Gastroesophageal sphincter (tissue), 4 donors: ENCODE results near the gene ITGB2. TPM values are rescaled to one million over a fixed set of nuclear protein-coding genes. Genes with fewer than 3 reads are reported as not detected.

Source experiments
- ATAC-seq: fragments of 150-250 bp; one replicate; pipeline ENCODE4 v1.9.1; 2016; ENCODE audit warnings: mild to moderate bottlenecking, moderate library complexity
- H3K27ac ChIP-seq, 4 donors: fragments of 200-600 bp; sonication (generic) in 3 of 4; 1 replicate in 3 of 4; 2 replicates in 1 of 4; pipeline ENCODE4 v1.5.1; 2016 to 2019
- H3K27me3 ChIP-seq: fragments of 200-600 bp; sonication (generic); one replicate; pipeline ENCODE4 v1.5.1; 2019
- H3K36me3 ChIP-seq, 2 donors: fragments of 200-600 bp; sonication (generic); one replicate each; pipeline ENCODE4 v1.5.1; 2019; ENCODE audit warnings: control low read depth in 1 of 2
- H3K4me1 ChIP-seq, 3 donors: fragments of 200-600 bp; sonication (generic); 1 replicate in 2 of 3; 2 replicates in 1 of 3; pipeline ENCODE4 v1.5.1; 2016 to 2019; ENCODE audit warnings: control low read depth in 2 of 3
- H3K4me3 ChIP-seq, 2 donors: fragments of 200-600 bp; sonication (generic); one replicate each; pipeline ENCODE4 v1.5.1; 2019; ENCODE audit warnings: mild to moderate bottlenecking in 1 of 2, moderate library complexity in 1 of 2
- H3K9me3 ChIP-seq, 3 donors: fragments of 200-600 bp; sonication (generic); one replicate each; pipeline ENCODE4 v1.5.1; 2017 to 2019; ENCODE audit warnings: control low read depth in 2 of 3
- EP300 ChIP-seq: sonication (generic); formaldehyde crosslinking; IDR thresholded peaks from one replicate; pipeline ENCODE4 v1.6.1; 2017; ENCODE audit warnings: antibody characterized with exemption, mild to moderate bottlenecking
- POLR2A ChIP-seq, 2 donors: fragments of 450-650 bp; IDR thresholded peaks; one replicate each; pipeline ENCODE4 v1.6.1; 2017; ENCODE audit warnings: antibody characterized with exemption in 2 of 2, mild to moderate bottlenecking in 2 of 2, moderate library complexity in 1 of 2
- POLR2AphosphoS5 ChIP-seq: sonication (generic); formaldehyde crosslinking; IDR thresholded peaks from one replicate; pipeline ENCODE4 v1.6.1; 2017; ENCODE audit warnings: antibody characterized with exemption
- WGBS, 2 donors: methylation state at CpG; one replicate each; pipeline ENCODE4 v1.1.5; 2018; ENCODE audit warnings: low coverage in 1 of 2; 5-methylcytosine and 5-hydroxymethylcytosine counted together
- total RNA-seq, 4 donors: library from RNA; depleted of rRNA; stranded (reverse); fragments of >200 nt; gene quantifications; one replicate each; pipeline ENCODE4 v1.1.0, GENCODE V29; 2016
- TF ChIP-seq, protein P1 (sequence below), 4 experiments: fragments of 200-600 bp in 2 of 4; fragments of 450-650 bp in 2 of 4; sonication (generic) in 1 of 4; IDR thresholded peaks; one replicate each; pipeline ENCODE4 v1.5.1; 2017 to 2019; ENCODE audit warnings: antibody characterized with exemption in 4 of 4, mild to moderate bottlenecking in 2 of 4, moderate library complexity in 2 of 4

ITGB2 gene
- total RNA-seq, 4 donors from 2014 or later: 10.4 to 112 (median 41.4) TPM

DNA sequence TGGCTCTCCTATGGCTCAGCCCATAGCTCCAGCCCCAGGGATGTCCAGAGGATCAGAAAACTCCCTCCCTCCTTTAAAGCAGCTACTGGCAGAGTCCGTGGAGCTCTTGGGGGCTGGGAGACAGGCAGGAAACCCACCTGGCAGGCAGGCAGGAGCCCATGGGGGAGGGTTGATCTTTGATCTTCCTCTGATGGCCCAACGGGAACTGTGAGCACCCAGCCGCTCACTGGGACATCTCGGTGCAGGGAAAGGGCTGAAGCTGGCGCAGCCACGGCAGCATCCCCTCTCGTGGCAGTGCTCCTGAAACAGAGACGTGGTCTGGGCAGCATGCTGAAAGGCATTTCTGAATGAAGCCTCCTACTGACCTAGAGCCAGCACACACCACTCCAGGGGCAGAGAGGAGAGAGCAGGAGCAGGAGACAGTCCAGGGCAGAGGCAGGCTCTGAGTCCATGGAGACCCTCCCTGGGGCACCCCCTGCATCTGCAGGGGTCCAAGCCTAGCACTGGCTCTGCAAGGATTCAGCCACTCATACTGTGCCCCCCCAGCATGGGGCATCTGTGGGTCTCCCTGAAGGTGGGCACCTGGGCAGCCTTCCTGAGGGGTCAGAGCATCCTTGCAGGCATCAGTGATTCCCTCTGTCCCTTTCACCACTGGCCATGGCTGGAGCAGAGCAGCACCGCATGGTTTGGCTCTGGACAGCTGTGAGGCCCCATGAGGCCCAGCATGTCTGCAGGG lies 14.3 kb upstream of the ITGB2 start:
- H3K27me3 ChIP-seq: peaks cover 56% of the 10 kb centered on the region
- TF ChIP-seq, protein P1, sequence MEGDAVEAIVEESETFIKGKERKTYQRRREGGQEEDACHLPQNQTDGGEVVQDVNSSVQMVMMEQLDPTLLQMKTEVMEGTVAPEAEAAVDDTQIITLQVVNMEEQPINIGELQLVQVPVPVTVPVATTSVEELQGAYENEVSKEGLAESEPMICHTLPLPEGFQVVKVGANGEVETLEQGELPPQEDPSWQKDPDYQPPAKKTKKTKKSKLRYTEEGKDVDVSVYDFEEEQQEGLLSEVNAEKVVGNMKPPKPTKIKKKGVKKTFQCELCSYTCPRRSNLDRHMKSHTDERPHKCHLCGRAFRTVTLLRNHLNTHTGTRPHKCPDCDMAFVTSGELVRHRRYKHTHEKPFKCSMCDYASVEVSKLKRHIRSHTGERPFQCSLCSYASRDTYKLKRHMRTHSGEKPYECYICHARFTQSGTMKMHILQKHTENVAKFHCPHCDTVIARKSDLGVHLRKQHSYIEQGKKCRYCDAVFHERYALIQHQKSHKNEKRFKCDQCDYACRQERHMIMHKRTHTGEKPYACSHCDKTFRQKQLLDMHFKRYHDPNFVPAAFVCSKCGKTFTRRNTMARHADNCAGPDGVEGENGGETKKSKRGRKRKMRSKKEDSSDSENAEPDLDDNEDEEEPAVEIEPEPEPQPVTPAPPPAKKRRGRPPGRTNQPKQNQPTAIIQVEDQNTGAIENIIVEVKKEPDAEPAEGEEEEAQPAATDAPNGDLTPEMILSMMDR (IDR thresholded peaks at IDR 0.05): no peak
- TF ChIP-seq POLR2A (IDR thresholded peaks at IDR 0.05) (no peak), POLR2AphosphoS5 (no peak), EP300 (no peak)

DNA sequence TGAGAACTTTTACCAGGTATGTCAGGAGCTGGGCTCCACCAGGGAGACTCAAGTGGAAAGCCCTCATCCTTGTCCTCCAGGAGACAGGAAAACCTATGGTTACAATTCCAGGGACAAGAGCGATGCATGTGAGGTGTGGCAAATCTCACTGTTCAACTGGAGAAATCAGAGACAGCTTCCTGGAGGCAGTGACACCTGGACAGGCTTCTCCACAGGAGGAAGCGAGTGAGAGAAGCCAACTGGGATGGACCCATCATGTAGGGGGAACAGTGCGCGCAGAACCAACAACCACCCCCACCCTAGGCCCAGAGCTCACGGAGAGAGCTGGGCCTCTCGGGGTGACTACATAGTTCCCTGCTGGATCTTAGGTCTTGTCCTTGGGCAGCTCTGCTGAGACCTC lies 13.6 kb upstream of the ITGB2 start:
- no peak for ATAC-seq
- Histone ChIP-seq H3K27ac (no peak overlapping the region), H3K36me3 (no peaks in the 10 kb centered on the region), H3K27me3 (peaks cover 63% of the 10 kb centered on the region), H3K4me1 (peaks cover 0 to 36% (median 17%) of the 10 kb centered on the region in 3 donors), H3K4me3 (no peak overlapping the region), H3K9me3 (peaks cover 0 to 5% (median 0%) of the 10 kb centered on the region in 3 donors)
- 100% methylated on average over 1 to 2 of the region's 6 CpGs for WGBS, 2 donors
- TF ChIP-seq, protein P1 (IDR thresholded peaks at IDR 0.05): no peak
- no peak for TF ChIP-seq POLR2AphosphoS5
- TF ChIP-seq EP300: no peak
- no peak for TF ChIP-seq POLR2A (IDR thresholded peaks at IDR 0.05)

More for the DNA sequence above, 14.3 kb upstream of the ITGB2 start:
- no peak overlapping the region for H3K27ac ChIP-seq
- no peaks in the 10 kb centered on the region for H3K36me3 ChIP-seq
- peaks cover 0 to 39% (median 17%) of the 10 kb centered on the region in 3 donors for H3K4me1 ChIP-seq
- no peak for ATAC-seq
- H3K9me3 ChIP-seq: no peaks in the 10 kb centered on the region
- no peak overlapping the region for H3K4me3 ChIP-seq
- WGBS, 2 donors: 60 to 100% methylated on average over 1 of the region's 9 CpGs

GRCh38 chr21:44933918-44934260 lies 13.2 kb upstream of the ITGB2 start:
- TF ChIP-seq, protein P1 (IDR thresholded peaks at IDR 0.05): no peak
- TF ChIP-seq EP300: no peak
- TF ChIP-seq POLR2AphosphoS5: no peak
- TF ChIP-seq POLR2A (IDR thresholded peaks at IDR 0.05): no peak
- Histone ChIP-seq H3K27me3 (peaks cover 67% of the 10 kb centered on the region), H3K4me3 (no peak overlapping the region), H3K27ac (no peak overlapping the region), H3K4me1 (peaks cover 0 to 32% (median 17%) of the 10 kb centered on the region in 3 donors), H3K36me3 (no peaks in the 10 kb centered on the region), H3K9me3 (peaks cover 0 to 5% (median 0%) of the 10 kb centered on the region in 3 donors)
- ATAC-seq: no peak
- no CpG with 5 or more reads among the region's 6 CpGs for WGBS, 2 donors

GRCh38 chr21:44933199-44933917 lies 12.7 kb upstream of the ITGB2 start:
- peaks cover 0 to 5% (median 0%) of the 10 kb centered on the region in 3 donors for H3K9me3 ChIP-seq
- ATAC-seq: no peak
- H3K36me3 ChIP-seq: no peaks in the 10 kb centered on the region
- H3K4me3 ChIP-seq: no peak overlapping the region
- 51 to 55% methylated on average over 4 to 8 of the region's 25 CpGs for WGBS, 2 donors
- no peak for TF ChIP-seq POLR2A (IDR thresholded peaks at IDR 0.05)
- TF ChIP-seq EP300: no peak
- TF ChIP-seq POLR2AphosphoS5: no peak
- TF ChIP-seq, protein P1 (IDR thresholded peaks at IDR 0.05): no peak
- H3K4me1 ChIP-seq: peaks cover 0 to 30% (median 17%) of the 10 kb centered on the region in 3 donors
- H3K27me3 ChIP-seq: peaks cover 71% of the 10 kb centered on the region
- no peak overlapping the region for H3K27ac ChIP-seq
